Measurements from ENCODE around the gene INAFM1.

DNA sequence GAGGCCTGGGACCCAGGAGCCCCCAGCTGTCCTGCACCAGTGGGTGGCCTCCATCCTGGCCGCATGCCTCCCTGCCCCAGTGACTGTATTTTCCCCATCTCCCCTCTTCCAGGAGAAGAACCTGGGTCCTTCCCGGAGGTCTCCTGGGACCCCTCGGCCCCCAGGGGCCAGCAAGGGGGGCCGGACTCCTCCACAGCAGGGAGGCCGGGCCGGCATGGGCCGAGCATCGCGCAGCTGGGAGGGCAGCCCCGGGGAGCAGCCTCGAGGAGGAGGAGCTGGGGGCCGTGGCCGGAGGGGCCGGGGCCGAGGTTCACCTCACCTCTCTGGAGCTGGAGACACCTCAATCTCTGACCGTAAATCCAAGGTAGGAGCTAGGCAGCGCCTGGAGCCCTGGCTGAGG is 14.2 kb upstream of the INAFM1 start:
- TF ChIP-seq, protein P1, sequence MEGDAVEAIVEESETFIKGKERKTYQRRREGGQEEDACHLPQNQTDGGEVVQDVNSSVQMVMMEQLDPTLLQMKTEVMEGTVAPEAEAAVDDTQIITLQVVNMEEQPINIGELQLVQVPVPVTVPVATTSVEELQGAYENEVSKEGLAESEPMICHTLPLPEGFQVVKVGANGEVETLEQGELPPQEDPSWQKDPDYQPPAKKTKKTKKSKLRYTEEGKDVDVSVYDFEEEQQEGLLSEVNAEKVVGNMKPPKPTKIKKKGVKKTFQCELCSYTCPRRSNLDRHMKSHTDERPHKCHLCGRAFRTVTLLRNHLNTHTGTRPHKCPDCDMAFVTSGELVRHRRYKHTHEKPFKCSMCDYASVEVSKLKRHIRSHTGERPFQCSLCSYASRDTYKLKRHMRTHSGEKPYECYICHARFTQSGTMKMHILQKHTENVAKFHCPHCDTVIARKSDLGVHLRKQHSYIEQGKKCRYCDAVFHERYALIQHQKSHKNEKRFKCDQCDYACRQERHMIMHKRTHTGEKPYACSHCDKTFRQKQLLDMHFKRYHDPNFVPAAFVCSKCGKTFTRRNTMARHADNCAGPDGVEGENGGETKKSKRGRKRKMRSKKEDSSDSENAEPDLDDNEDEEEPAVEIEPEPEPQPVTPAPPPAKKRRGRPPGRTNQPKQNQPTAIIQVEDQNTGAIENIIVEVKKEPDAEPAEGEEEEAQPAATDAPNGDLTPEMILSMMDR (IDR thresholded peaks at IDR 0.05): no peak
- TF ChIP-seq POLR2A (IDR thresholded peaks at IDR 0.05): no peak

Measured in testis (tissue), 2 donors.